Measurements from ENCODE around the gene MPC2.
"Not testable (repeated sequence)": the region's sequence is repeated elsewhere in the genome, so short reads cannot be mapped to it uniquely, and the experiment has no call there.

Gene MPC2

DNA sequence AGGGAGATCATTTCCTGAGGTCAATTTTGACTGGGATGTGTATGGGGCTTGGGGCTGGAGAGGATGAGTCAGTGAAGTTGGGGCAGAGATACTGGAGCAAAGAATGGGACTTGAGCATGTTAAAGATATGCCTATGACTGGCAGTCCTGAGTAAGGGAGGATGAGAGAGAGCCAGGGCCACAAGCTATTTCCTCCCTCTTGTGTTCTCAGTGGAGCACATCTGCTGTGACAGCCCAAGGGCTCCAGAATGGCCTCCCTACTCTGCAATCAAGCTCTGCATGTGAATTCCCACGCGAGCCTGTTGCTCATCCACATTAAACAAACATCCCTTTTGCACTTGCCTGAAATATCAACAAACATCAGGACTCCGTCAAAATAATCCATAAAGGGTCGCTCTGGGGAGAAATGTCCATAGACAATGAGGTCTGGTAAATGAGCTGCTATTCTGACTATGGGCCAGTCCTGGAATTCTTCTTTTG, 32.2 kb downstream of the MPC2 start:
- DNase-seq (ENCODE audit: low spot score): no peak

DNA sequence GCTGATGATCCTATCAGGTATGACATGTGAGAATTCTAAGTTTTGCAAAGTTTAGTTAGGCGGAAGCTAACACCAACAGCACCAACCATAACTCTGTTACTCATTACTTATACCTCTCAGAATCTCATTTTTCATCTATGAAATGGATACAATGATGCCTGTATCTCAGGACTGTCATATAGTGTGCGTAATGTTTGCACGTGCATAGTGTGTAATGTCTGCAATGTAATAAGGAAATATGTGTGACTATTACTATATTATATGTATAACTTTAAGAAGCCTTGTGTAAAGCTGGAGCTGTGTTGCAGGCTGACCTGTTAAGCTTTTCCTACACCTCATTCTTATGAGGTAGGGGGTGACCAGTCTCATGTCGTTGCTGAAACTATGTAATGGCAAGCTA, 36.0 kb downstream of the MPC2 start:
- DNase-seq (ENCODE audit: low spot score): no peak

DNA sequence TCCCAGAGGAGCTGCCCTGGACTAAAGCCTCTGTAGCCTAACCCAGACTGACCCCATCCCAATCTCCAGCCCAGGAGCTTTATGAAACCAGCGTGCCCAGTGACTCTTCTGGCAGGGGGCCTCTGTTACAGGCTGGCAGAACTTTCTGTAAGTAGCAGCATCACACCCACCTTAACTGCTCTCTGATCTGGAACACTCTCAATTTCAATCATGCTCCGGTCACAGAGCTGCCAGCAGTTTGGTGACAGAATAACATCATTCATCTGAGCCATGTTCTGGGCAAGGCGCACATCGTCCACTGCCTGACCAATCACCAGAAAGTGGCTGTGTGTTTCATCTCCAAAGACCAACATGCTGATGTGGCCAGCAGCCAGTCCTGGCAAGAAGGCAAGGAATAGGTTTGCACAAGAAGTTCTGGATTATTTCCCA, 37.6 kb downstream of the MPC2 start:
- no peak for DNase-seq (ENCODE audit: low spot score)

DNA sequence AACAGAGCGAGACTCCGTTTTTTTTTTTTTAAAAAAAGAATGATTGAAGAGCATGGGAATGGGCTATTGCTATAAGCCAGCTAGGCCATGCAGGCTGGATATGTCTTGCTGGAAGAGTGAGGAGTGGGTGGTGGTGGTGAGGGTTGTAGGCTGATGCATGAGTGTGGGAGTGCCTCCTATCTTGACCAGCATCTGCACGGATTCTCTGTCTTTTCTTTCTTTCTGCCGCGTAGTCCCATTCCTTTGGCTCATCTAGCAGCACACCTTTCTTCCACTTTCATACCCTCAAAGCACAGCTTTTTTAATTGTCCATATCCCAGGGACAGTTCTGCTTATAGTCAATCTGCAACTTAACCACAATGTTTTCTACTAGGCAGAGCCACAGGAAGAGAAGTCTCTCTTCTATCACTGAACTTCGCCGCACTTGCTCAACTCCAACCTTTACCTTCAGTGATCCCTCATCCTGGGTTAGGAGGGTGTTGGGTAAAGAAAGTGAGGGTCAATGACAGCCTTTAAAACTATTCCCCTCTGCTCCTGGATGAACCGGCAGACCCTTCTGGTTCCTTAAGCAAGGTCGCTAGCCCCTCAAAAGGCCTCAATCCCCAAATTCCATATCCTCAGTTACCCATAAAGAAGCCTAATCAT, 38.2 kb downstream of the MPC2 start:
- no peak for DNase-seq (ENCODE audit: low spot score)

DNA sequence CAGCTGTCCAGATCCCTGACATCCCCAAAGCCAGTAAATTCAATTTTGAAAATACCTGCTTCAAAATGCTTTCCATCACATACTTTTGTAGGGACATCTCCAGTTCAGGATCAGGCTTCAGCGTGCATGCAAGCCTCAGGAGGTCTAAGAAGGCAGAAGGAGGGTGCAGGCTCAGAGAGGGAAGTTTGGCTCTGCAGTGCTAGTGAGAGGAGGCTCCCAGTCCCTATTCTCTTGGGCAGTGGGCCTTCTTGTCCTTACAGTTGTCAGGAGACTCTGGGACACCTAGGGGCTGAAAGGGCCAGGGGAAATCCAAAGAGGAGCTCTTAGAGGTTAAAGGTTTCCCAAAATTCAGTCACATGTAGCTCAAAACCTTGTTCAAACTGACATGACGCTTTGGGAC, 43.1 kb downstream of the MPC2 start:
- no peak for DNase-seq (ENCODE audit: low spot score)

DNA sequence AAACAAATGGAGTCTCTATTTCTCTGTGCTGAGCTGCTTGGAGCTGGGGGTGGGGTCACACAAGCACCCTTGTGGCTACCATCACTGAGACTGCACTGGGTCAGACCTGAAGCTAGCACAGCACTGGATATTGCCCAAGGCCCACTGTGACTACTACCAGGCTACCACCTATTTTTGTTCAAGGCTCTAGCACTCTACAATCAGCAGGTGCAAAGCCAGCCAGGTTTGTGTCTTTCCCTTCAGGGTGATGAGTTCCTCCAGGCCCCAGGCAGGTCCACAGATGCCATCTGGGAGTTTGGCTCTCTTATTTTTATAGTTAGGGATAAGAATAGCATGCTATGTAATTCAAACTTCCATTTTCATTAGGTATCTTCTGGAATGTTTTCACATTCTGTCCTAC, 46.5 kb downstream of the MPC2 start:
- DNase-seq (ENCODE audit: low spot score): no peak

DNA sequence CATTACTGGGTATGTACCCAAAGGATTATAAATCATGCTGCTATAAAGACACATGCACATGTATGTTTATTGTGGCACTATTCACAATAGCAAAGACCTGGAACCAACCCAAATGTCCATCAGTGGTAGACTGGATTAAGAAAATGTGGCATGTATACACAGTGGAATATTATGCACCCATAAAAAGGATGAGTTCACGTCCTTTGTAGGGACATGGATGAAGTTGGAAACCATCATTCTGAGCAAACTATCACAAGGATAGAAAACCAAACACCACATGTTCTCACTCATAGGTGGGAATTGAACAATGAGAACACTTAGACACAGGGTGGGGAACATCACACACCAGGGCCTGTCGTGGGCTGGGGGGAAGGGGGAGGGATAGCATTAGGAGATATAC, 49.7 kb downstream of the MPC2 start:
- not testable (repeated sequence) for DNase-seq (ENCODE audit: low spot score)

DNA sequence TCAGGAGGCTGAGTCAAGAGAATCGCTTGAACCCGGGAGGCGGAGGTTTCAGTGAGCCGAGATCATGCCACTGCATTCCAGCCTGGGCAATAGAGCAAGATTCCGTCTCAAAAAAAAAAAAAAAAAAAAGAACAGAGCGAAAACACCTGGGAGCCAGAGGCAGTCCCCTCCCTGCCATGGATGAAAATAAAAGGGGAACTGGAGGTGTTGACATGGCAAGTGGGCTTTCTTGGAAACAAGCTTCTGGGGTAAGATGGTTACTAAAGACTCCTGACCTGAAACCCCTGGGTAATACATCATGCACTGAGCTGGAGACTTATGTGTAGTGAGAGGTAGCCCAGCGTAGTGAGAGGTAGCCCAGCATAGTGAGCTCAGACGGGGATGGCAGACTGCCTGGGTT, 54.5 kb downstream of the MPC2 start:
- no peak for DNase-seq (ENCODE audit: low spot score)

DNA sequence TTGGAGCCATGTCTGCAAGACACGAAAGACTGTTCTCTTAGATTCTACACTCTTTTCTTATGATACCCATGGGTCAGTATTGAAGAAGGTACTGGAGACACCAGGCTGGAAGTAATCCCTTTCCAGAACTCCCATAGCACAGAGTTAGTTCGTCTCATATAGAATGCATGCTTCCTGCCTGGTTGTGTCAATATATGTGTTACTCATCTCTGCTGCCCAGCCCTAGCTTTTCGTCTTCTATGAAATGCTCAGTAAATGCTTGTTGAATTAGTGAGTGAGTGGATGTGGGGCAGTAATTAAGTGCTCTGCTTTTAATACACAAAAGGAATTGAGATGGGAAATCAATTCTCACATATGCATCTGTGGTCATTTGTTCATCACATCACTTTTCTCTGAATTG, 55.1 kb downstream of the MPC2 start:
- no peak for DNase-seq (ENCODE audit: low spot score)

DNA sequence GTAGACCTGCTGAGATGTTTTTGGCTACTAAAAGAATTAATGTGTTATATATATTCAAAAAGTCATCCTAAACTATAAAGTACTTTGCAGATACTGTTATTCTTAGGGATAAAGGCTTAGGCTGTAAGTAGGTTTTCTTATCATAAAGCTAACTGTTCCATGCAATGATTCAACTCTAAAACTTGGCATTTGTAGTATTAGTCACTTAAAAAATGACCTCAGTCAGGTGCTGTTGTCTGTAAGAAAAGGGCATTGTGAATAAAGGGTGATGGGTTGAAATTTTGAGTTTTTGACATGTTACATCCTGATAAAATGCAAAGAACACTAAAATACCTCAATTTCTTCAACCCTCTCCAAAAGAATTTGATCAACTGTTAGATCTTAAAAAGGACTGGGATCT, 55.8 kb downstream of the MPC2 start:
- no peak for DNase-seq (ENCODE audit: low spot score)

DNA sequence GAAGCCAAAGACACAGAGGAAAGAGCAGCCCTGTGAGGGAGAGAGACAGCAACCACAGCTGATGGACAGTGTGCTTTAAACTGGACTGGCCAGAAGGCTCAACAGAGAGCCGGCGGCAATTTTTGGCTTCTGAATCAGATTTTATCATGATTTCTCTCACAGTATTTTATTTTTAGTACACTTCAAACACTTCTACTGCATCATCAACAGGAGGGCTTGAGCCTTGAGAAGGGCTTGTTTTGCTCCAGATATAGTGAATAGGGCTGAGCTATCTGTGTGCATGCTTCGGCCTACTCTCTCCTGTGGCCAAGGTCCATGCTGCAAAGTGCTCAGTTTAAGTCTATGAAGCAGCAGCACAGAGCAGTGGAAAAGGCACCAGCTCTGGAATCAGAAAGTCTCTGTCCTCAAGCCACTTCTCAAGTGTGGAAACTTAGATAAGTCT, 56.3 kb downstream of the MPC2 start:
- DNase-seq (ENCODE audit: low spot score): no peak

DNA sequence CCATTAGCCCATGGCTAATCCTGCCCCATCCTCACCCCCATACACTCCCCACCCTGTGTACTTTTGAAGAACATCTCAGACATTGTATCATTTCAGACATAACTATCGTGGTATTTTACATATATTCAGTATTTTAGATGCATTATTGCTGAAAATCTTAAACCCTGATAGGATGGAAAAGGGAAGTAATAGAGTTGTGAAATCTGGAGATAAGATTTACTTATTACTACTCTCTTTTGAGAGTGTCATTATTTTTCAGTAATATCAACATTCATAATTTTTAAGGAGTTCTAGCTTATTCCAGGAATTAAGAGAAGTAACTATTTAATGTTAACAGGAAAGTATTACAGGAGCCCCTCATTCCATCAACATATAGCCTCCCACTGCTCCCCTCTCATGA, 57.4 kb downstream of the MPC2 start:
- DNase-seq (ENCODE audit: low spot score): no peak

DNA sequence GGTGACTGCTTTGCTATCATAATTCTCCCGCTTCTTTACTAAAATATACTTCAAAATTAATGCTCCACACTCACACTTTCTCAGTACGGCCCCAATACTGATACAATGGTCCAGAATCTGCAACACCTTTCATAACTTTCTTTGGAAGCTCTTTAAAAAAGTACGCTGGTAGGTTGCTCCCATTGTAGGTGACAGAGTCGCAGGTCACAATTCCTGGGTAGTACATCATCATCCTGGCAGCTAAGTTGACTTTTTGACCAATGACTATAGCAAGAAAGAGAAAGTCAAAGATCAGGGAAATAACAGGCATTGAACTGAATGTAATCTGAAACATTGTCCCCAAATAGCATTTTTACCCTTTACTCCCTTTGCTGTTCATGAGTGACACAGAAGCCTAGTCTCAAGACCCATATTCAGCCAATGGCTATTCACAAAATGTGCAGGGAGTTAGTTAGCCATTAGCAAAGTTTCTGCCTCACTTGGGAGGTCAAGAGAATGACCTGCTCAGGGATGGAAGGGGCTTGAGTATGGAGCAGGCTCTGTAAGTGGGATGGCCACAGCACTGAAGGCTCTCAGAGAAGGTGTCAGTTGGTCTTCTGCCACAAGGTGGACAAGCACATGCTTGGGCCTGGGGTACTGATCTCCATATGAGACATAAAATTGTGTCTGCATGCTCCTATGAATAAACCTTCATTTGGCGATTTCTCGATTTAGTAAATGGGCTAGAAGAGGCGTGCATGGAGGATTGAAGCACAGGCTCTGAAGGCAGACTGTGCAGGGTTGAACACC, 58.3 kb downstream of the MPC2 start:
- no peak for DNase-seq (ENCODE audit: low spot score)

DNA sequence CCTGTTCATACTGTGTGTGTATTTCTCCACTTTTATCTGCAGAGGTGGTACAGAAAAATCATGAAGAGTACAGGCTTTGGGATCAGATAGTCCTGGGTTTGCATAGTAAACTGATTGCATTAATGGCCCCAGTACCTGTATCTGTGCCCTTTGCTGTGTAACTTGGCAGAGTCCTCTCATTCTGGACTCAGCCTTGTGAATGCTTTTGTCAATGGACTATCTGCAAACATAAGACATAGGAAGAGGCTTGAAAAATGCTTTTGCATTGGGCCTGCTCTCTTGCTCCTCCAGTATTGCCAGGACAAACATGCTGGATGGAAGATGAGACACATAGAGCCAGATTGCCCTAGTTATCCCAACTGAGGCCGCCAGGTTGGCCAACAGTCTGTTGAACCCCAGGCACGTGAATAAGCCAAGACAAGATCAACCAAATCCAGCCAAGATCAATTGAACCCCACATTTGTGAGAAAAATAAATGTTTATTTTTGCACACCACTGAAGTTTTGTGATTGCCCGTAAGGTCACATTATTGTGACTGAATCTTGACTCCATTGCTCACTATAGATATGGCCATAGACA, 60.2 kb downstream of the MPC2 start:
- DNase-seq (ENCODE audit: low spot score): no peak

DNA sequence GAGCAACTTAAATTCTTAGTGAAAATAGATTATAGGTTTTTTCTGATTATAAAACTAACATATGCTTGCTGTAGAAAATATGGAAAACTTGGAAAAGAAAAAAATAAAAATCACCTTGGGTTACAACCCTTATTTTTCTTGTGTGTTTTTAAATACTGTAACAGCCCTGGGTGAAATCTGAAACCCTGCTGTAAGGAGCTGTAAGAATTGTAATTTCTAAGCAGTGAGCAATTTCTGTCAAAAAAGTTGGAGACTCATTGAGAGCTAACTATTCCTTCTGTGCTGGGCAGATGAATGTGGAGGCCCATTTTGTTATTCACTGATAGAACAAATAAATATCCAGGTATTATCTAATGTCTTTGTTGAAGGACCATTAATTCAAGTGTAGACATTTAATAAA, 65.5 kb downstream of the MPC2 start:
- DNase-seq (ENCODE audit: low spot score): no peak

DNA sequence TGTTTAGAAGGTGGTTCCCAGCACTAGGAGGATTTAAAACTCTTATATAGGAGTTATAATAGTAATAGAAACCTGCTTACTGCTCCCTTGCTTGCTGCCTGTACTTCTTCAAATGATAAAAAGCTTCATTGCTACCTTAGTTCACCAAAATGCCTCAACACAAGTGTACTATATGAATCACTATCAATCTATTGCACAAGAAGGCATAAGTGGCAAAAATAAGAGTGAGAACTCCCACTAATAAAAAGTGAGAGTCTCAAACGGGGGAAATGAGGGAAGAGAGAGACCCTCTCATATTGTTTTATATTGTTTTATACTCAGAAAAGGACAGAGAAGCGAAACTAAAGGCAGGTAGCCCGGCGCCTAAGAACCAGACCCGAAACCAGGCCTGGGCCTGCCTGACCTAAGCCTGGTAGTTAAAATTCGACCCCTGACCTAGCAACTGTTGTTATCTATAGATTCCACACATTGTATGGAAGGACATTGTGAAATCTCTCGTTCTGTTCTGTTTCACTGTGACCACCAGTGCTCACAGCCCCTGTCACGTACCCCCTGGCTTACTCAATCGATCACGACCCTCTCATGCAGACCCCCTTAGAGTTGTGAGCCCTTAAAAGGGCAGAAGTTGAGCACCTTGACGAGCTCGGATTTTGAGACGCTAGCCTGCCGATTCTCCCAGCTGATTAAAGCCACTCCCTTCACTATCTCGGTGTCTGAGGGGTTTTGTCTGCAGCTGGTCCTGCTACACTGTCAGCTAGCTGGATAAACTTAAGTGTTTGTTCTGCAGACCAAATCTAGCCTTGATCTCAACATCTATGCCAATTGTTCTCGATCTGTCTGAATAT, 67.5 kb downstream of the MPC2 start:
- DNase-seq (ENCODE audit: low spot score): not testable (repeated sequence)

DNA sequence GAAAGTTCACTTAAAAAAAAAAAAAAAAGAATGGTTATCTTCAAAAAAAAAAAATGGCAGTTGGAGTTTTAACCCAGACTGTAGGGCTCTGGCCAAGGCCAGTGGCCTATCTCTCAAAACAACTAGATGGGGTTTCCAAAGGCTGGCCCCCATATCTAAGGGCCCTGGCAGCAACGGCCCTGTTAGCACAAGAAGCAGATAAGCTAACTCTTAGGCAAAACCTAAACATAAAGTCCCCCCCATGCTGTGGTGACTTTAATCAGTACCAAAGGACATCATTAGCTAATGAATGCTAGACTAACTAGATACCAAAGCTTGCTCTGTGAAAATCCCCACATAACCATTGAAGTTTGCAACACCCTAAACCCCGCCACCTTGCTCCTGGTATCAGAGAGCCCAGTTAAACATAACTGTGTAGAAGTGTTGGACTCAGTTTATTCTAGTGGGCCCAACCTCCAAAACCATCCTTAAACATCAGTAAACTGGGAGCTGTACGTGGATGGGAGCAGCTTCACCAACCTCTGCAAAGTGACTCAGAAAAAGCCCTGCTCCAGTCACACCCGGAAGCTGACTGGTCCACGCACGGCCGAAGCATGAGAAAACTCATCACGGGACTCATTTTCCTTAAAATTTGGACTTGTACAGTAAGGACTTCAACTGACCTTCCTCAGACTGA, 70.0 kb downstream of the MPC2 start:
- DNase-seq (ENCODE audit: low spot score): not testable (repeated sequence)
